Immature natural killer cell (primary cell): ENCODE results near the gene ZP2. TPM values are rescaled to one million over a fixed set of nuclear protein-coding genes. Genes with fewer than 3 reads are reported as not detected.
"Not testable (repeated sequence)": the region's sequence is repeated elsewhere in the genome, so short reads cannot be mapped to it uniquely, and the experiment has no call there.

Experiments used
- DNase-seq, 3 donors: peaks; one replicate each; pipeline ENCODE4 v3.0.0; 2022; ENCODE audit warnings: mixed read lengths in 1 of 3
- H3K27ac Mint-ChIP-seq, 6 donors: one replicate each; pipeline ENCODE4 v1.8.0; 2020; ENCODE audit warnings: mixed read lengths in 6 of 6, mild to moderate bottlenecking in 5 of 6, inconsistent platforms in 4 of 6, moderate library complexity in 3 of 6
- H3K27me3 Mint-ChIP-seq, 3 donors: one replicate each; pipeline ENCODE4 v1.8.0; 2020 to 2021; ENCODE audit warnings: low read depth in 3 of 3, mild to moderate bottlenecking in 3 of 3, mixed read lengths in 3 of 3, moderate library complexity in 3 of 3, inconsistent platforms in 1 of 3
- H3K36me3 Mint-ChIP-seq, 3 donors: one replicate each; pipeline ENCODE4 v1.8.0; 2020; ENCODE audit warnings: mixed read lengths in 3 of 3, inconsistent platforms in 2 of 3, mild to moderate bottlenecking in 2 of 3
- H3K4me1 Mint-ChIP-seq, 2 donors: one replicate each; pipeline ENCODE4 v1.8.0; 2020; ENCODE audit warnings: inconsistent platforms in 2 of 2, mild to moderate bottlenecking in 2 of 2, mixed read lengths in 2 of 2, moderate library complexity in 1 of 2
- H3K4me3 Mint-ChIP-seq, 5 donors: one replicate each; pipeline ENCODE4 v1.8.0; 2020; ENCODE audit warnings: mild to moderate bottlenecking in 5 of 5, mixed read lengths in 5 of 5, inconsistent platforms in 3 of 5, moderate library complexity in 3 of 5
- H3K9me3 Mint-ChIP-seq, 6 donors: one replicate each; pipeline ENCODE4 v1.8.0; 2020; ENCODE audit warnings: mild to moderate bottlenecking in 6 of 6, mixed read lengths in 6 of 6, inconsistent platforms in 4 of 6, moderate library complexity in 3 of 6
- polyA plus RNA-seq, 3 donors: library from polyadenylated mRNA; unstranded; fragments of 300-500 nt; fragmentation: Illumina TruSeq; gene quantifications; one replicate each; pipeline ENCODE4 v1.2.3, GENCODE V29; 2021

The ZP2 gene
- not detected for polyA plus RNA-seq

DNA sequence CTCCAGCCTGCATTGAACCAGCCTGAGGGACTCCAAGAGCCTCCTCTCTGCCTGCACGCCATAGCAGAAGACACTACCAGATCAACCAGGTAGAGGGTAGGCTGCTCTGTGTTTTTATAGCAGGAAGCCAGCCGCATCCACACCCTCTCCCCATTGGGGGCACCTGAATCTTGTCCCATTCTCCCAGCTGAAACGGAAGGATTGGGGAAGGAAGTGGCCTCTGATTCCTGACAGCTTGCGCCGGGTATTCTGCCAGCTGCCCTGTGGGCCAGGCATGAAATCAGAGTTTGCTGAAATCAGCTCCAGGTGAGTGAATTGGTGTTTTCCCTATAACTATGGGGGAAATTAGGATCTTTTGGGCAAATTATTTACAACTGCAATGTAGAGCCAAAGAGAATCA is at the start of gene ZP2:
ZP2 (minus strand) TSS at position 89 of the 400 bp plus-strand sequence; CDS start at position 62, 27 bp downstream.
- no peak within 1 kb of the TSS for H3K4me3 Mint-ChIP-seq
- H3K27me3 Mint-ChIP-seq: peaks cover 2 to 9% (median 9%) of the 10 kb centered on the region in 3 donors
- no peaks in the 10 kb centered on the region for H3K36me3 Mint-ChIP-seq

DNA sequence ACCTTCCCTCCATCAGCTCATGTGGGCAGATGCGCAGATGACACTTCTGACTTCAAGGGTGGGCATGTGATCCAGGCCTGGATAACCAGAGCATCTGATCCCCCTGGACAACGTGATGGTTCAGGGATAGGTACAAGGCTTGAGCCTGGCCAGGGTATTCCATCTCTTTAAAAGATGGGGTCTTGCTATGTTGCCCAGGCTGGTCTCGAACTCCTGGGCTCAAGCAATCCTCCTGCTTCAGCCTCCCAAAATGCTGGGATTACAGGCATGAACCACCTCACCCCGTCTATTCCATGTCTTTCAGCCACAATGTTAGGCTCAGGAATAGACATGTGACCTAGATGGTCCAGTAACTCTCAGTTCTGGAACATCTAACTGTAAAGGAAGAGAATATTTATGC is 45.9 kb upstream of the ZP2 start:
- Mint-ChIP-seq H3K27me3 (peaks cover 4 to 13% (median 6%) of the 10 kb centered on the region in 3 donors), H3K36me3 (no peaks in the 10 kb centered on the region)

More for the DNA sequence above, at the start of gene ZP2:
- no peak within 1 kb of the TSS for H3K27ac Mint-ChIP-seq
- no peak for DNase-seq
- H3K9me3 Mint-ChIP-seq: no peaks in the 10 kb centered on the region
- no peaks in the 10 kb centered on the region for H3K4me1 Mint-ChIP-seq

DNA sequence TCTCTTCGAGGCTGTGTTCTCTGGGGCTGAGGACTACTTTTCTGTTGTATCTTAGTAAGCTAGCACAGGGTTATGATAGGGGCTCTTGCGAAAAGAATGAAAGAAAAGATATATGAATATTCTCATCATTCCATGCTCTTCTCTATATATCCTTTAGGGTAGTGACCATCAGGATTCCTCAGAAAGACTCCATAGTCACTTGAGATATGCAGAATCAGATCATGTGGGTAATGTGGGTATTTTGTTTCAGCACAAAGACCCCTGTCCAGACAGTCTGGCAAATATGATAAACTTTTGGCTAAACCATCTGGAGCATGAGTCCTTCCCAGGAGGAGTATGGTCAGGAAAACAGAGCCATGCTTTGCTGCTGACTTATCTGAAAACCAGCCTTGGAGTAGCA is 45.3 kb upstream of the ZP2 start:
- Mint-ChIP-seq H3K9me3 (no peaks in the 10 kb centered on the region), H3K36me3 (no peaks in the 10 kb centered on the region), H3K4me1 (no peaks in the 10 kb centered on the region), H3K4me3 (no peak overlapping the region), H3K27ac (no peak overlapping the region), H3K27me3 (peaks cover 4 to 13% (median 6%) of the 10 kb centered on the region in 3 donors)
- no peak for DNase-seq

More for the DNA sequence above, 45.9 kb upstream of the ZP2 start:
- no peaks in the 10 kb centered on the region for H3K4me1 Mint-ChIP-seq
- no peak overlapping the region for H3K27ac Mint-ChIP-seq
- H3K4me3 Mint-ChIP-seq: no peak overlapping the region
- DNase-seq: no peak
- no peaks in the 10 kb centered on the region for H3K9me3 Mint-ChIP-seq

DNA sequence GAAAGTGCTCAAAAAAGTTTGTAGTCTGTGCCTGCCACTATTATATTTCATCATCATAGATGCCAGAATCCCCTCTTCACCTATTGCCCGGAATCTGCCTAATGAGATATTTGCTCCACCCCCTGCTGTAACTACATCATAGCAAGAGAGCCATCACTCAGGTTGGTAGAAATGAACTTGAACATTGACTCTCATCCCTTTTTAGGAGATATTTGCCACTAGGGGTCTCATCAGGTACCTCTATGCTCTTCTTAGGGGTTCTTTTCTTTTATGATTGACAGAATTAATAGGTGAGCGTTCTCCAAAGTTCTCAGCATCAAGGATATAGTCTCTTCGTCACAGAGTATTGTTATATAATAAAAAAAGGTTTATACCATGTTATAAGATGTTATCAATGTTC is 42.1 kb upstream of the ZP2 start:
- DNase-seq: no peak
- H3K9me3 Mint-ChIP-seq: no peaks in the 10 kb centered on the region
- H3K27me3 Mint-ChIP-seq: peaks cover 2 to 13% (median 7%) of the 10 kb centered on the region in 3 donors
- H3K4me1 Mint-ChIP-seq: no peaks in the 10 kb centered on the region
- no peak overlapping the region for H3K4me3 Mint-ChIP-seq
- H3K36me3 Mint-ChIP-seq: no peaks in the 10 kb centered on the region
- no peak overlapping the region for H3K27ac Mint-ChIP-seq

DNA sequence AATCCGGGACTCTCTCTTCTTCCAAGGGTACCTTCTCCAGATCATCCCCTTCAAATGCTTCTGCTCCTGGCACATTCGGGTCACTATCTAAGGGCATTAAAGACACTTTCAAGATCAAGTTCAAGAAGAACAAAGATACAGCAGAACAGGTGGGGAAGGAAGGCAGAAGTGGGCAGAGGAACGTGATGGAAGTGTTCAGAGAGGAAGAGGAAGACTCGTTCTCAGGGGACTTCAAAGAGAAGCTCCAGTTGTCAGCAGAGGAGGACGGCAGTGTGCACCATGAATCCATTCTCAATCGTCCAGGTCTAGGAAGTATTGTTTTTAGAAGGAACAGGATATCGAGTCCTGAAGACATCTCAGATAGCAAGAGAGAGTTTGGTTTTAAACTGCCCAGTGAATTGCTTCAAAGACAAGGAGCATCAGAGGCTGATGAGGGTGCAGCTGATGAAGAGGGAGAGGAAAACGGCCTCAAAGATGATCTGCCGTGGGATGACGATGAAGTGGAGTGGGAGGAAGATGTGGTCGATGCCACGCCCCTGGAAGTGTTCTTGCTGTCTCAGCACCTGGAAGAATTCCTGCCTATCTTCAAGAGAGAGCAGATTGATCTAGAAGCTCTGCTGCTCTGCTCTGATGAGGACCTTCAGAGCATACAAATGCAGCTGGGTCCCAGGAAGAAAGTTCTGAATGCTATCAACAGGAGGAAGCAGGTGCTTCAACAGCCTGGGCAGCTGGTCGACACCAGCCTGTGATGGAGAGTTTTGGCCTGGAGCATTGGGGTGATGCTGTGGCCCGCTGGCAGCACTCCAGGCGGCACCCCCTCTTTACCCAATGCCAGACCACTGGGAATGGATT is 38.9 kb upstream of the ZP2 start:
- no peak overlapping the region for H3K27ac Mint-ChIP-seq
- H3K36me3 Mint-ChIP-seq: no peaks in the 10 kb centered on the region
- H3K9me3 Mint-ChIP-seq: no peaks in the 10 kb centered on the region
- no peak overlapping the region for H3K4me3 Mint-ChIP-seq
- H3K27me3 Mint-ChIP-seq: peaks cover 6 to 9% (median 7%) of the 10 kb centered on the region in 3 donors
- no peaks in the 10 kb centered on the region for H3K4me1 Mint-ChIP-seq
- no peak for DNase-seq

DNA sequence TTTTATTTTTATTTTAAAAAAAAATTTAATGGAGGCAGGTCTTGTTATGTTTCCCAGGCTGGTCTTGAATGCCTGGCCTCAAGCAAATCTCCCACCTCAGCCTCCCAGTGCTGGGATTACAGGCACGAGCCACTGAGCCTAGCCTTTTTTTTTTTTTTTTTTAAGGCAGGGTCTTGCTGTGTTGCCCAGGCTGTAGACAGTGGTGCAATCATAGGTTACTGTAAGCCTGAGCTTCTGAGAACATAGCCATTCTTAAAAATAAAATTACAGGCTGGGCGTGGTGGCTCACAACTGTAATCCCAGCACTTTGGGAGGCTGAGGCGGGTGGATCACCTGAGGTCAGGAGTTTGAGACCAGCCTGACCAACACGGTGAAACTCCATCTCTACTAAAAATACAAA is 36.8 kb upstream of the ZP2 start:
- H3K9me3 Mint-ChIP-seq, H3K4me1 Mint-ChIP-seq, H3K27me3 Mint-ChIP-seq, H3K4me3 Mint-ChIP-seq, H3K27ac Mint-ChIP-seq, DNase-seq, H3K36me3 Mint-ChIP-seq: not testable (repeated sequence)

DNA sequence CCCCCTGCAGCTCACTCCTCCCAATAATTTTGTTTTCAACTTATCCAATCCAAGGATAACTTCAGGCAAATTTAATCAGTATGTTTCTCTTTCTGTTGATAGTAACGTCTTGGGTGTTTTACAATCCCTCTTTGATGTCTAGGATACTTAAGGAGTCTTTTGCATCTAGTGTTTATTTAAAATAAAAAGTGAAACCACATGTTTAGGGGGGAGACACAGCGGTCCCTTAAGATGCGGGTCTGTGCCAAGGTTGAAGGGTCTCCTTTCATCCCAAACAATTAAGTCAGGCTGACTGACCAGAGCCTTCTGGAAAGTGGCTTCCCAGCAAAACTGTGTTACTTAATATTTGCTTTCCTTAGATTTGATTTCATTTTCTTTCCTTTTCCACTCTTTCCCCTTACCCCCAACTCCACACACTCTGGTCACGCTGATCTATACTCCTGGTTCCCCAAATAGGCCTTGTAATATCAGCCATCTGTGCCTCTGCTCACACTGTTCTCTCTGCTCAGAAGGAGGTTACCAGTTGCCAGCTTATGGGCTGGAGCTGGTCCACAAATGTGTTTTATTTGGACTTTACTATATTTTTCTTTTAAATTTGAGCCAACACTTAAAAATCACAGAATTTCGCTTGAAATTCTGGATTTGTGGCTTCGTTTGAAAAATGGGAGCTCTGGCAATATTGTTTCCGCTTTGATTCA is 33.3 kb upstream of the ZP2 start:
- Mint-ChIP-seq H3K9me3 (no peaks in the 10 kb centered on the region), H3K4me1 (no peaks in the 10 kb centered on the region), H3K27ac (no peak overlapping the region), H3K4me3 (no peak overlapping the region), H3K36me3 (no peaks in the 10 kb centered on the region), H3K27me3 (peaks cover 6 to 12% (median 8%) of the 10 kb centered on the region in 3 donors)
- no peak for DNase-seq

DNA sequence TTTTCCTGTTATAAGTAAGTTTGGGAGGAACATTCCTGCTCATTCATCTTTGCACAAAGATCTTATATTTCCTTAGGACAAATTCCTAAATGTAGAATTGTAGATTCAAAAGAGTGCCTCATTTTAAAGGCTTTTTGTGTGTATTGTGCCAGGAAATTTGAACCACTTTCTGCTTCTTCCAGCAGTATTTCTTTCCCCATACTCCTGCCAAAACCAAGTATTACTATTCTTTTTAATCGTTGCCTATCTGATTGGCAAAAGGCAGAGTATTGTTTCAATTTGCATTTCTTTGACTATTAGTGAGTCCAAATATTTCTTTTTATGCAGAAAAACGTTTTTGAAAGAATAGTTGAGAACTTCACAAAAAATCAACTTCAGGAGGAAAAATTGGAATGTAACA is 31.4 kb upstream of the ZP2 start:
- H3K4me1 Mint-ChIP-seq: no peaks in the 10 kb centered on the region

DNA sequence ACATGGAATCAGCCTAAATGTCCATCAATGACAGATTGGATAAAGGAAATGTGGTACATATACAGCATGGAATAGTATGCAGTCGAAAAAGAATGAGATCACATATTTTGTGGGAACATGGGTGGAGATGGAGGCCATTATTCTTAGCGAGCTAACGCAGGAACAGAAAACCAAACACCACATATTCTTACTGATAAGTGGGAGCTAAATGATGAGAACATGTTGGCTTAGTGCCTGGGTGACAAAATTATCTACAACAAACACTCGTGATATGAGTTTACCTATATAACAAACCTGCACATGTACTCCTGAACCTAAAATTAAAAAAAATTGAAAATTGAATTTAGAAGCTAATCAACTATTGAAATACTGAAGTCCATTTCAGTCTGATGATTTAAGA is 28.3 kb upstream of the ZP2 start:
- peaks cover 0 to 2% (median 0%) of the 10 kb centered on the region in 6 donors for H3K9me3 Mint-ChIP-seq
- DNase-seq: no peak
- H3K27me3 Mint-ChIP-seq: peaks cover 1 to 13% (median 5%) of the 10 kb centered on the region in 3 donors
- H3K36me3 Mint-ChIP-seq: no peaks in the 10 kb centered on the region
- H3K4me3 Mint-ChIP-seq: no peak overlapping the region
- H3K27ac Mint-ChIP-seq: no peak overlapping the region
- H3K4me1 Mint-ChIP-seq: no peaks in the 10 kb centered on the region

More for the DNA sequence above, 31.4 kb upstream of the ZP2 start:
- Mint-ChIP-seq H3K27me3 (peaks cover 6 to 12% (median 6%) of the 10 kb centered on the region in 3 donors), H3K4me3 (no peak overlapping the region), H3K36me3 (no peaks in the 10 kb centered on the region), H3K9me3 (no peaks in the 10 kb centered on the region), H3K27ac (no peak overlapping the region)
- DNase-seq: no peak

DNA sequence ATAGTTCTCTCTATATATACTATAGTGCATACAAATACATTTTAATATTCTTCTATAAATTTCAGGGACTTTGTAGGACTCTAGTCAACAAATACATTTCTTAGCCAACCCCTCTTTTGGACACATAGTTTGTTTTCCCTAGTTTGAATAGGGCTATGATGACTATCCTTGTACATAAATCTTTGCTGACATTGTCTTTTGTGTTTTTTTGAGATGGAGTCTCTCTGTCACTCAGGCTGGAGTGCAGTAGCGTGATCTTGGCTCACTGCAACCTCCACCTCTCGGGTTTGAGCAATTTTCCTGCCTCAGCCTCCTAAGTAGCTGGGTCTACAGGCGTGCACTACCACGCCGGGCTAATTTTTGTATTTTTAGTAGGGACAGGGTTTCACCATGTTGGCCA is 25.5 kb upstream of the ZP2 start:
- H3K27me3 Mint-ChIP-seq: peaks cover 1 to 6% (median 4%) of the 10 kb centered on the region in 3 donors
- H3K9me3 Mint-ChIP-seq: peaks cover 0 to 2% (median 0%) of the 10 kb centered on the region in 6 donors

DNA sequence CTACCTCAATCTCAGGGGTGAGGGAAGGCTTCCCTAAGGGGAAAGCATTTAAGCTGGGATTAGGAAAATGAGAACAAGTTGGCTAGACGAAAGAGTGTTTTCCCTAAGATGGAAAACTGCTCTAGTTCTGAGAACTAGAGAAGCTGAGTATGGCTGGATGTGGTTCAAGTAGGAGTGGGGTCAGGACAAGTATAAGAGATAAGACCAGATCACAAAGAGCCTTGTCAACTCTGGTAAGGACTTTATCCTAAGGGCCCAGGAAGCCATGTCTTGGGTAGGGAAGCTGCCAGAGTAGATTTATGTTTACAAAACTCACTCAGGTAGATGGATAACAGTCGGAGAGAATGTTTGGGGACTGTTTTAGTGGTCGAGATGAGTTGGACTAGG is 23.8 kb upstream of the ZP2 start:
- no peak overlapping the region for H3K27ac Mint-ChIP-seq
- DNase-seq: no peak
- H3K4me3 Mint-ChIP-seq: no peak overlapping the region
- peaks cover 0 to 2% (median 0%) of the 10 kb centered on the region in 6 donors for H3K9me3 Mint-ChIP-seq
- no peaks in the 10 kb centered on the region for H3K36me3 Mint-ChIP-seq
- H3K27me3 Mint-ChIP-seq: peaks cover 3 to 12% (median 11%) of the 10 kb centered on the region in 3 donors
- no peaks in the 10 kb centered on the region for H3K4me1 Mint-ChIP-seq

More for the DNA sequence above, 25.5 kb upstream of the ZP2 start:
- no peaks in the 10 kb centered on the region for H3K4me1 Mint-ChIP-seq
- no peaks in the 10 kb centered on the region for H3K36me3 Mint-ChIP-seq
- no peak overlapping the region for H3K27ac Mint-ChIP-seq
- no peak for DNase-seq
- H3K4me3 Mint-ChIP-seq: no peak overlapping the region

DNA sequence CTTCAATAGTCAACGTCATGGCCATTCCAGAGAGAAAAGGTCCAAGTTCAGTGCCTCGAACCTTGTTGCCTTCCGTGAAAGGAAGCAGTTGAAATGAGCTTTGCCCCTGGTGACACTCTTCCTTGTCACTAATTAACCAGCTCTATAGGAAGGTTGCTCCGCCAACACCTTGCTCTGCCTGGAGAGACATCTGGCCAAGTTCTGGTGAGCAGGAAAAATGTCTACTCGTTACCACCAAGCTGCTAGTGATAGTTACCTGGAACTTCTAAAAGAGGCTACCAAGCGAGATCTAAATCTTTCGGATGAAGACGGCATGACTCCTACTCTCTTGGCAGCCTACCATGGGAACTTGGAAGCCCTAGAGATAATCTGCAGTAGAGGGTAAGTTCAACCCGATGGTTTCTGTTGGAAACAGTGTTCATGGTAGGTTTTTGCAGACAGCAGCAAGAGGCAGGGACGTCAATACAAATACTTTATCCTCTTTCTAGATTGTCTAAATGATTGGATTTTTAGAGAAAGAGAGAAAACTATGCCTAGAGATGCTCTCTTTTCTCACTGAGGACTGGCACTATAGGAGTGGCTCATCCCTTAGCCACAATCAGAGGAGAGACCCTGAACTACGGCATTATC is 22.3 kb upstream of the ZP2 start, which contains the start of gene ANKS4B:
ANKS4B (plus strand) TSS at position 179 of the 630 bp plus-strand sequence; CDS start at position 218, 39 bp downstream.
- Mint-ChIP-seq H3K9me3 (peaks cover 0 to 2% (median 0%) of the 10 kb centered on the region in 6 donors), H3K36me3 (no peaks in the 10 kb centered on the region), H3K27ac (no peak within 1 kb of the TSS), H3K27me3 (peaks cover 4 to 15% (median 13%) of the 10 kb centered on the region in 3 donors), H3K4me3 (no peak within 1 kb of the TSS), H3K4me1 (no peaks in the 10 kb centered on the region)
- no peak for DNase-seq

DNA sequence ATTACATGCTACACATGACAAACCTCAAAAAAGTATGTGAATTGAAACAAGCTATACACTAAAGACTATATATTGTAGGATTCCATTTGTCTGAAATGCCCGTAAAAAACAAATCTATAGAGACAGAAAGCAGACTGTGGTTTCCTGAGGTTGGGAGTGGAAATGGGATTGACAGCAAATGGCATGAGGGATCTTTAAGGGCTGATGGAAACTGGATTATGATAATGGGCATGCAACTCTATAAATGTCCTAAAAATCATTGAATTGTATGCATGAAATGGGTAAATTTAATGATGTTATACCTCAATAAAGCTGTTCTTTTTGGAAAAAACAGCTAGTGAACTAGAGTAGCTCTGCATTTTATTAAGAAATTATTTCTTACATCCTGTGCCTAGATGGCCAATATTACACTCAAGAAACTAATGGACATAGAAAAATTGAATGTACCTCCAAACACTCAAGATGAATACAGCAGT is 21.7 kb upstream of the ZP2 start:
- H3K27ac Mint-ChIP-seq: no peak overlapping the region
- H3K9me3 Mint-ChIP-seq: peaks cover 0 to 2% (median 0%) of the 10 kb centered on the region in 6 donors
- H3K4me3 Mint-ChIP-seq: no peak overlapping the region
- H3K4me1 Mint-ChIP-seq: no peaks in the 10 kb centered on the region
- H3K36me3 Mint-ChIP-seq: no peaks in the 10 kb centered on the region
- H3K27me3 Mint-ChIP-seq: peaks cover 4 to 15% (median 13%) of the 10 kb centered on the region in 3 donors
- DNase-seq: no peak
